Osteocyte (in vitro differentiated cells): ENCODE measurements around the gene KRTAP5-1. TPM values are rescaled to one million over a fixed set of nuclear protein-coding genes. Genes with fewer than 3 reads are reported as not detected.
"Not testable (repeated sequence)": the region's sequence is repeated elsewhere in the genome, so short reads cannot be mapped to it uniquely, and the experiment has no call there.

ENCODE experiments used
- DNase-seq: peaks from one replicate; pipeline ENCODE4 v3.0.0; 2021; ENCODE audit warnings: mixed read lengths; ENCODE audit not compliant: unreplicated experiment; ENCODE audit errors: extremely low spot score
- H3K27ac Mint-ChIP-seq: one replicate; pipeline ENCODE4 v1.8.0; 2021; ENCODE audit warnings: mild to moderate bottlenecking, mixed read lengths; ENCODE audit not compliant: unreplicated experiment
- H3K27me3 Mint-ChIP-seq: one replicate; pipeline ENCODE4 v1.8.0; 2021; ENCODE audit warnings: mixed read lengths; ENCODE audit not compliant: unreplicated experiment
- H3K36me3 Mint-ChIP-seq: one replicate; pipeline ENCODE4 v1.8.0; 2021; ENCODE audit warnings: mixed read lengths; ENCODE audit not compliant: unreplicated experiment
- H3K4me1 Mint-ChIP-seq: one replicate; pipeline ENCODE4 v1.8.0; 2021; ENCODE audit warnings: mixed read lengths; ENCODE audit not compliant: unreplicated experiment
- H3K4me3 Mint-ChIP-seq: one replicate; pipeline ENCODE4 v1.8.0; 2021; ENCODE audit warnings: mild to moderate bottlenecking, moderate library complexity, mixed read lengths; ENCODE audit not compliant: unreplicated experiment
- H3K9me3 Mint-ChIP-seq: one replicate; pipeline ENCODE4 v1.8.0; 2021; ENCODE audit warnings: mixed read lengths; ENCODE audit not compliant: unreplicated experiment
- total RNA-seq: library from RNA; stranded (reverse); gene quantifications from 2 replicates; pipeline ENCODE4 v1.2.1, GENCODE V29; 2021
- TF ChIP-seq, protein P1 (sequence below): fragments of 200-600 bp; sonication (generic); IDR thresholded peaks from 2 replicates; pipeline ENCODE4 v1.5.0; 2021; ENCODE audit warnings: antibody characterized with exemption, mild to moderate bottlenecking, moderate library complexity

Gene KRTAP5-1
- total RNA-seq, 1 donor from 2014 or later = not detected

DNA sequence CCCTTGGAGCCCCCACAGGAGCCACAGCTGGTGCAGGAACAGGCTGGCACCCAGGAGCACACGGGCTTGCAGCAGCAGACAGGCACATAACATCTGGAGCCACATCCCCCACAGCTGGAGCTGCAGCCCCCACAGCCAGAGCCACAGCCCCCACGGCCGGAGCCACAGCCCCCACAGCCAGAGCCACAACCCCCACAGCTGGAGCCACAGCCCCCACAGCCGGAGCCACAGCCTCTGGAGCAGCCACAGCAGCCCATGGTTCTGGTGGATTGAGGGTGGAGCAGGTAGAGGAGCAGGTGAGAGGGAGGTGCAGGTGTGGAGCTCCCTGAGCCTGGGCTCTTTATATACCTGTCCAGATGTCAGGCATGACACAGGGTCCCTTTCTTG is 12.9 kb upstream of the KRTAP5-1 start, which contains the start of gene KRTAP5-2:
Gene KRTAP5-2, minus strand, starts transcription at position 301 of the 387 bp plus-strand sequence. Its CDS starts 44 bp downstream, at position 257.
- DNase-seq = no peak
- H3K36me3 Mint-ChIP-seq = no peaks in the 10 kb centered on the region
- H3K27me3 Mint-ChIP-seq = peaks cover 88% of the 10 kb centered on the region
- H3K4me1 Mint-ChIP-seq = no peaks in the 10 kb centered on the region
- H3K27ac Mint-ChIP-seq = no peak within 1 kb of the TSS
- H3K4me3 Mint-ChIP-seq = no peak within 1 kb of the TSS
- TF ChIP-seq, protein P1, sequence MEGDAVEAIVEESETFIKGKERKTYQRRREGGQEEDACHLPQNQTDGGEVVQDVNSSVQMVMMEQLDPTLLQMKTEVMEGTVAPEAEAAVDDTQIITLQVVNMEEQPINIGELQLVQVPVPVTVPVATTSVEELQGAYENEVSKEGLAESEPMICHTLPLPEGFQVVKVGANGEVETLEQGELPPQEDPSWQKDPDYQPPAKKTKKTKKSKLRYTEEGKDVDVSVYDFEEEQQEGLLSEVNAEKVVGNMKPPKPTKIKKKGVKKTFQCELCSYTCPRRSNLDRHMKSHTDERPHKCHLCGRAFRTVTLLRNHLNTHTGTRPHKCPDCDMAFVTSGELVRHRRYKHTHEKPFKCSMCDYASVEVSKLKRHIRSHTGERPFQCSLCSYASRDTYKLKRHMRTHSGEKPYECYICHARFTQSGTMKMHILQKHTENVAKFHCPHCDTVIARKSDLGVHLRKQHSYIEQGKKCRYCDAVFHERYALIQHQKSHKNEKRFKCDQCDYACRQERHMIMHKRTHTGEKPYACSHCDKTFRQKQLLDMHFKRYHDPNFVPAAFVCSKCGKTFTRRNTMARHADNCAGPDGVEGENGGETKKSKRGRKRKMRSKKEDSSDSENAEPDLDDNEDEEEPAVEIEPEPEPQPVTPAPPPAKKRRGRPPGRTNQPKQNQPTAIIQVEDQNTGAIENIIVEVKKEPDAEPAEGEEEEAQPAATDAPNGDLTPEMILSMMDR = no peak
- no peaks in the 10 kb centered on the region for H3K9me3 Mint-ChIP-seq

DNA sequence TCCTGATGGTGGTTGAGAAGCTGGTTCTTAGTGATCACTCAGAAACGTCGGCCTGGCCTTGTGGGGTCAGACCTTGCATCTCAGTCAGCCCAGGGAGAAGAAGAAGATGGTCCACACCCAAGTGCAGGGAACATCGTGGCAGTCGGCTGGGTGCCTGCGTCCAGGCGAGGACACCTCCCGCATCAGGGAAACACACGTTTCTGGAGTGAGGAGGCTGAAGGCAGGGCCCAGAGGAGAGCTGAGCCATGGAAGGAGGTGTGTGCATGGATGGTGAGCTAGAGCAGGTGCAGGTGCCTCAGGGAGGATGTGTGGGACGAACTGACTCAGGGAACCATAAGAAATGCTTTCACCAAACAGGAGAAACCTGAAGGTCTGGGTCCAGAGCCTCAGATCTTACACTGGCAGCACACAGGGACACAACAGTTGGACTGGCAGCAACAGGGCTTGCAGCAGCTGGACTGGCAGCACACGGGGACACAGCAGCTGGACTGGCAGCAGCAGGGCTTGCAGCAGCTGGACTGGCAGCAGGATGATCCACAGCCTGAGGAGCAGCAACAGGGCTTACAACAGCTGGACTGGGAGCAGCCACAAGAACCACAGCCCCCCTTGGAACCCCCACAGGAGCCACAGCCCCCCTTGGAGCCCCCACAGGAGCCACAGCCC is 12.4 kb upstream of the KRTAP5-1 start:
- peaks cover 90% of the 10 kb centered on the region for H3K27me3 Mint-ChIP-seq
- no peaks in the 10 kb centered on the region for H3K36me3 Mint-ChIP-seq
- no peak for DNase-seq
- H3K27ac Mint-ChIP-seq = no peak overlapping the region
- H3K4me1 Mint-ChIP-seq = no peaks in the 10 kb centered on the region
- no peak overlapping the region for H3K4me3 Mint-ChIP-seq
- H3K9me3 Mint-ChIP-seq = no peaks in the 10 kb centered on the region
- TF ChIP-seq, protein P1 = no peak

DNA sequence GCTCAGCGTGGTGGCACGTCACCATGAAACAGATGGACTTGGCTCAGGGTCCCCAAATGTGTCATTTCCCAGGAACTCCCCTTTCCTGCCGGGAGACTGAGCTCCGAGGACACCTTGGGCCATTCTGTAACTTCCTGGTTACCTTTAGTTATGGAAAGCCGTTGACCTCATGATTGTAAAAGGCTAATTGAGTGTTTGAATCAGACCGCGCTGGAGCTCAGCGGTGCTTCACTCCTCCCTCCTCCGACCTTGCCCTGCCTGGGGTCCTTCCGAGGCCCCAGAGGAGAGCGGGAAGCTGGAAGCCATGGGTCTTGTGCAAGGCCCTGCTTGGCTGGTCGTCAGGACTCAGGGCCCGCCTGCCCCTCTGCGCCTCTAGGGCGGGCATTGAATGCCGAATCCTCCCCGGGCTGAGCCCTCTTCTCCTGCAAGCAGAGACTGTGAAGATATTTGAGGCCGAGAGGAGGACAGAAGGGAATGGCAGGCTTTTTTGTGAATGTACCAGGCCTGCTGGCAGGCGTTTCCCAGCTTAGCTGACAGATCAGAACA is 11.6 kb upstream of the KRTAP5-1 start:
- DNase-seq, H3K36me3 Mint-ChIP-seq, H3K4me1 Mint-ChIP-seq, H3K9me3 Mint-ChIP-seq, H3K27ac Mint-ChIP-seq, H3K4me3 Mint-ChIP-seq: not testable (repeated sequence)
- peaks cover 89% of the 10 kb centered on the region for H3K27me3 Mint-ChIP-seq

DNA sequence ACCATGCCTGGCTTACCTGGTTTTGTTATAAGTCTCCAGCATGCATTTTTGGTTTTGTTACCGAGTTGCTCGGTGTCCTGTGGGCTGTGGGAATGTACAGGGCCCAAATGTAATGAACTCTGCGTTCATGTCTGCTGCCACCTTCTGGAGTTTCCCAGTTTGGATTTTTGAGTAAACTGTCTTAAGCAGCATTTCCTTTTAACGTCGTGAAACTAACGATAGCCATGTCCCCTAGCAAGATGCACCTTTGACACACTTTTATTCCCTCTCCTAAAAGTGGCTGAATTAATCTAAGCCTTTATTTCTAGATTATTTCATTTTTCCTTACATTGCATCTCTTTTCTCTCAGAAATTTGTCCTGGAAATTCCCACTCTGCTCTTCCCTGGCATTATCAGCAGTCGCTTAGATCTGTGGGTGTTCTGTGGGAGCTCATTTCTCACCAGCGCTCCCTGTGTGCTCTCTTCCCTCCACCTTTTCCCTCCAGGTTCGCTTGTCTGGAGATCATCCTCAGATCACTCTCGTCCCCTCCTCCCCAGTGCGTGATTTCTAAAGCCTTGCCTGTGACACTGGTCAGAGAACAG is 11.0 kb upstream of the KRTAP5-1 start:
- peaks cover 88% of the 10 kb centered on the region for H3K27me3 Mint-ChIP-seq
- not testable (repeated sequence) for H3K36me3 Mint-ChIP-seq, H3K27ac Mint-ChIP-seq, H3K4me3 Mint-ChIP-seq, DNase-seq, H3K9me3 Mint-ChIP-seq, H3K4me1 Mint-ChIP-seq

DNA sequence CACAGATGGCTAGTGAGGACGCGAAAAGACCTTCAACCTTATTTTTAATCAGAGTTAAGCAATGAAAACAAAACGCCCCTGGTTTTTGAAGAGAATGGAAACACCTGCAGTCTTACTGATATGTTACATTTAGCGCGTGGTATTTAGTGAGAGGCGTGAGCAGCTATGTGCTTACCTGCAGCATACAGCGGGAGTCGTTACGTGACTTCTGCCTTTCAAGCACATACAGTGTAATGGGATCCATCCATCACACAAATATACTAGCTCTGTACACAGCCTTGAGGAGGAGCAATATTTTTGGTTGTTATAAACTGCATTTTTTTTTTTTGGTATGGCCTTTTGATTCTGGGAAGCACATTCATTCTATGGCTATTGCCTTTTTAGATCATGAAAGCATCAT is 7.5 kb upstream of the KRTAP5-1 start:
- Mint-ChIP-seq H3K27ac (no peak overlapping the region), H3K9me3 (no peaks in the 10 kb centered on the region), H3K4me3 (no peak overlapping the region), H3K27me3 (peaks cover 73% of the 10 kb centered on the region), H3K4me1 (peaks cover 4% of the 10 kb centered on the region), H3K36me3 (no peaks in the 10 kb centered on the region)
- TF ChIP-seq, protein P1 = no peak
- DNase-seq = no peak

DNA sequence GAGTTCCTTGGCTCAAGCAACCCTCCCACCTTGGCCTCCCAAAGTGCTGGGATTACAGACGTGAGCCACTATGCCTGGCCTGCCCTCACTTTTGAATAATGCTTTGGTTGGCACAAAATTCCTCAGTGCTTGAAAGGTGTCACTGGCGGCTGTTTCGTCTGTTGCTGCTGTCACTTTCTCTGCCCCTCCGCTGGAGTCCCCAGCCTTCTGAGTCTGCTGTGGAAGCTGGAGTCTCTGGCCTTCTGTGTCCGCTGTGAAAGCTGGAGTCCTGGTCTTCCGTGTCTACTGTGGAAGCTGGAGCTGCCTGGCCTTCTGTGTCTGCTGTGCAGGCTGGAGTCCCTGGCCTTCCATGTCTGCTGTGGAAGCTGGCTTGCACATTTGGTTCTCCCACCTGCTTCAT is 4.9 kb upstream of the KRTAP5-1 start:
- H3K36me3 Mint-ChIP-seq = no peaks in the 10 kb centered on the region
- peaks cover 4% of the 10 kb centered on the region for H3K4me1 Mint-ChIP-seq
- H3K4me3 Mint-ChIP-seq = no peak overlapping the region
- TF ChIP-seq, protein P1 = no peak
- H3K9me3 Mint-ChIP-seq = no peaks in the 10 kb centered on the region
- DNase-seq = no peak
- peaks cover 51% of the 10 kb centered on the region for H3K27me3 Mint-ChIP-seq
- H3K27ac Mint-ChIP-seq = no peak overlapping the region

DNA sequence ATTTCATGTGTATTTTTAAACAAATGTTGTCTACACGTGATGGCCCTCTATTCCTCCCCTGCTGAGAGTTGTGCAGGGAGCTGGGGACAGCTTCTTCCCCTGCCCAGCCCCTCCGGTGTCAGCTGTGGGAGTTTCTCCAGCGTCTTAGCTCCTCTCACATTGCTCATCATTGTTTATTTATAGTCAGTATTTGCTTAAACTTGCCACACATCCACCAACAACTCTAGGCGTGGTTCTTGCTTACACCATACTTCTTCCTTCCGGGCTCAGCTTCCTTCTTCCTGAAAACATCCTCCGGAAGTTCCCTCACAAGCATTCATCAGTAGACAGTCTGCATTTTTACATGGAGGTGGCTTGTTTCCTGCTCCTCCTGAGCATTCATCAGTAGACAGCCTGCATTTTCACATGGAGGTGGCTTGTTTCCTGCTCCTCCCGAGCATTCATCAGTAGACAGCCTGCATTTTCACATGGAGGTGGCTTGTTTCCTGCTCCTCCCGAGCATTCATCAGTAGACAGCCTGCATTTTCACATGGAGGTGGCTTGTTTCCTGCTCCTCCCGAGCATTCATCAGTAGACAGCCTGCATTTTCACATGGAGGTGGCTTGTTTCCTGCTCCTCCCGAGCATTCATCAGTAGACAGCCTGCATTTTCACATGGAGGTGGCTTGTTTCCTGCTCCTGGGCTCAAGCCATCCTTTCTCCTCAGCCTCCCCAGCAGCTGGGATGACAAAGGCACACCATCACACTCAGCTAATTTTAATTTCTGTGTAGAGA is 4.3 kb upstream of the KRTAP5-1 start:
- H3K4me1 Mint-ChIP-seq, DNase-seq, H3K27ac Mint-ChIP-seq, H3K9me3 Mint-ChIP-seq, H3K36me3 Mint-ChIP-seq, H3K4me3 Mint-ChIP-seq: not testable (repeated sequence)
- peaks cover 44% of the 10 kb centered on the region for H3K27me3 Mint-ChIP-seq
